WTC11 (cell line): Measurements from ENCODE around the gene ZNF362. TPM values are rescaled to one million over a fixed set of nuclear protein-coding genes. Genes with fewer than 3 reads are reported as not detected.

Experiments
- ATAC-seq: fragments of 200-7000 bp; cut with Tn5 transposase; 2 replicates; pipeline ENCODE4 v1.10.0; 2021; ENCODE audit warnings: mild to moderate bottlenecking, moderate library complexity
- CTCF ChIA-PET: fragments of 300-600 bp; sonication (Branson Sonifier 250); formaldehyde crosslinking; loops from one replicate; lab custom pipeline; 2021; ENCODE audit warnings: antibody characterized with exemption; lab: Charles Lee
- POLR2A ChIA-PET: fragments of 350-600 bp; sonication (Branson Sonifier 250); formaldehyde crosslinking; loops from one replicate; lab custom pipeline; 2021; ENCODE audit warnings: antibody characterized with exemption; lab: Charles Lee
- DNase-seq: peaks from one replicate; pipeline ENCODE4 v3.0.0; 2021; ENCODE audit warnings: low spot score
- H3K27ac Mint-ChIP-seq: 2 replicates; pipeline ENCODE4 v1.8.0; 2021; ENCODE audit warnings: mixed read lengths
- H3K27me3 Mint-ChIP-seq: 2 replicates; pipeline ENCODE4 v1.8.0; 2021; ENCODE audit warnings: low read depth, mild to moderate bottlenecking, moderate library complexity, mixed read lengths
- H3K36me3 Mint-ChIP-seq: 2 replicates; pipeline ENCODE4 v1.8.0; 2021; ENCODE audit warnings: mixed read lengths
- H3K4me1 Mint-ChIP-seq: 2 replicates; pipeline ENCODE4 v1.8.0; 2022; ENCODE audit warnings: mixed read lengths
- H3K4me3 Mint-ChIP-seq: 2 replicates; pipeline ENCODE4 v1.8.0; 2021; ENCODE audit warnings: mild to moderate bottlenecking, moderate library complexity, mixed read lengths
- H3K9me3 Mint-ChIP-seq: 2 replicates; pipeline ENCODE4 v1.8.0; 2021; ENCODE audit warnings: mixed read lengths
- FOXJ3 ChIP-seq: sonication (generic); formaldehyde crosslinking; IDR thresholded peaks from 2 replicates; pipeline ENCODE4 v1.9.0; 2021; ENCODE audit warnings: missing genetic modification reagents, mild to moderate bottlenecking, borderline replicate concordance
- GRHL2 ChIP-seq: fragments of 250-450 bp; sonication (Bioruptor Pico); IDR thresholded peaks from 2 replicates; pipeline ENCODE4 v1.8.0; 2022; ENCODE audit warnings: mild to moderate bottlenecking, moderate library complexity; ENCODE audit not compliant: insufficient replicate concordance, severe bottlenecking
- JUN ChIP-seq: sonication (generic); formaldehyde crosslinking; IDR thresholded peaks from 2 replicates; pipeline ENCODE4 v1.8.0; 2023; ENCODE audit warnings: mild to moderate bottlenecking, missing genetic modification reagents
- NFYB ChIP-seq: sonication (generic); formaldehyde crosslinking; conservative IDR thresholded peaks from 2 replicates; pipeline ENCODE4 v1.8.0; 2022; ENCODE audit warnings: low read depth, missing genetic modification reagents
- NR1H2 ChIP-seq: sonication (generic); formaldehyde crosslinking; IDR thresholded peaks from 2 replicates; pipeline ENCODE4 v1.9.0; 2021; ENCODE audit warnings: mild to moderate bottlenecking, moderate library complexity, missing genetic modification reagents
- SOX15 ChIP-seq: fragments of 250-450 bp; sonication (Bioruptor Pico); IDR thresholded peaks from 2 replicates; pipeline ENCODE4 v1.9.0; 2021; ENCODE audit warnings: mild to moderate bottlenecking
- TP53 ChIP-seq: sonication (generic); formaldehyde crosslinking; IDR thresholded peaks from 2 replicates; pipeline ENCODE4 v1.8.1; 2023; ENCODE audit warnings: mild to moderate bottlenecking, missing genetic modification reagents
- ZBTB21 ChIP-seq: sonication (generic); formaldehyde crosslinking; IDR thresholded peaks from 2 replicates; pipeline ENCODE4 v1.8.1; 2023; ENCODE audit warnings: mild to moderate bottlenecking, missing genetic modification reagents, borderline replicate concordance
- ZNF263 ChIP-seq: sonication (generic); formaldehyde crosslinking; IDR thresholded peaks from 2 replicates; pipeline ENCODE4 v1.8.1; 2022; ENCODE audit warnings: low read depth, mild to moderate bottlenecking, moderate library complexity, missing genetic modification reagents
- ZNF396 ChIP-seq: fragments of 250-450 bp; sonication (Bioruptor Pico); IDR thresholded peaks from 2 replicates; pipeline ENCODE4 v1.8.0; 2021; ENCODE audit warnings: mild to moderate bottlenecking, moderate library complexity, borderline replicate concordance
- ZNF423 ChIP-seq: fragments of 250-450 bp; sonication (Bioruptor Pico); IDR thresholded peaks from 2 replicates; pipeline ENCODE4 v2.1.2; 2022; ENCODE audit warnings: mild to moderate bottlenecking, moderate library complexity
- total RNA-seq: library from RNA; stranded (reverse); gene quantifications from 3 replicates; pipeline ENCODE4 v1.2.3, GENCODE V29; 2021
- TF ChIP-seq, protein P1 (sequence below): sonication (generic); formaldehyde crosslinking; IDR thresholded peaks from 2 replicates; pipeline ENCODE4 v1.8.0; 2022; ENCODE audit warnings: mild to moderate bottlenecking, missing genetic modification reagents
- TF ChIP-seq, protein P2 (sequence below): fragments of 250-450 bp; sonication (Bioruptor Pico); conservative IDR thresholded peaks from 2 replicates; pipeline ENCODE4 v1.9.0; 2021; ENCODE audit warnings: mild to moderate bottlenecking
- TF ChIP-seq, protein P3 (sequence below): sonication (generic); formaldehyde crosslinking; IDR thresholded peaks from 2 replicates; pipeline ENCODE4 v1.8.1; 2023; ENCODE audit warnings: mild to moderate bottlenecking, missing genetic modification reagents
- TF ChIP-seq, protein P4 (sequence below): sonication (generic); formaldehyde crosslinking; IDR thresholded peaks from 2 replicates; pipeline ENCODE4 v1.8.0; 2022; ENCODE audit warnings: mild to moderate bottlenecking, missing genetic modification reagents
- TF ChIP-seq, protein P5 (sequence below): fragments of 250-450 bp; sonication (Bioruptor Pico); IDR thresholded peaks from 2 replicates; pipeline ENCODE4 v1.9.0; 2021; ENCODE audit warnings: mild to moderate bottlenecking, borderline replicate concordance

Gene ZNF362
- total RNA-seq, 1 experiment from 2014 or later: 24.2 TPM

DNA sequence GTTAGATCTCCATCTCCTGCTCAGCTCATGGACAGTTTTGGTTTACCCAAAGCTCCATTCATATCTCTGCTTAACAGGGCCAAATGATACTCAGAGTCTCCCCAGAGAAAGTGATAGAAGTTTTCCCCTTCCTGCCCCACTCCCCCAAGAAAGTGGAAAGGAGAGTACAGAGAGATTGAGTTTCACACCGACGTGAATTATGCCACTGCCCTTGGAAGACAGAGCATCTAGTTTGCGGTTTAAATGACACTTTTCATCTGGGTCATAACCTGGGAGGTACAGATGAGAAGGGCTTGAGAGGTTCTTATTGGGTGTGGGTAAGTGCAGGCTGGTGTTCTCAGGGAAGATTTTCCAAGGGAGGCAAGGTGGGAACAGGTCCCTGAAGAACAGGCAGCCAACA is 6.9 kb upstream of the ZNF362 start (continued):
- TF ChIP-seq, protein P1, sequence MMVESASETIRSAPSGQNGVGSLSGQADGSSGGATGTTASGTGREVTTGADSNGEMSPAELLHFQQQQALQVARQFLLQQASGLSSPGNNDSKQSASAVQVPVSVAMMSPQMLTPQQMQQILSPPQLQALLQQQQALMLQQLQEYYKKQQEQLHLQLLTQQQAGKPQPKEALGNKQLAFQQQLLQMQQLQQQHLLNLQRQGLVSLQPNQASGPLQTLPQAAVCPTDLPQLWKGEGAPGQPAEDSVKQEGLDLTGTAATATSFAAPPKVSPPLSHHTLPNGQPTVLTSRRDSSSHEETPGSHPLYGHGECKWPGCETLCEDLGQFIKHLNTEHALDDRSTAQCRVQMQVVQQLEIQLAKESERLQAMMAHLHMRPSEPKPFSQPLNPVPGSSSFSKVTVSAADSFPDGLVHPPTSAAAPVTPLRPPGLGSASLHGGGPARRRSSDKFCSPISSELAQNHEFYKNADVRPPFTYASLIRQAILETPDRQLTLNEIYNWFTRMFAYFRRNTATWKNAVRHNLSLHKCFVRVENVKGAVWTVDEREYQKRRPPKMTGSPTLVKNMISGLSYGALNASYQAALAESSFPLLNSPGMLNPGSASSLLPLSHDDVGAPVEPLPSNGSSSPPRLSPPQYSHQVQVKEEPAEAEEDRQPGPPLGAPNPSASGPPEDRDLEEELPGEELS: no peak
- TF ChIP-seq ZNF263 (CRISPR knock-in tag) (no peak), FOXJ3 (CRISPR knock-in tag) (no peak), NR1H2 (CRISPR knock-in tag) (no peak), NFYB (no peak), ZNF423 (no peak), SOX15 (CRISPR knock-in tag) (no peak)
- TF ChIP-seq, protein P2, sequence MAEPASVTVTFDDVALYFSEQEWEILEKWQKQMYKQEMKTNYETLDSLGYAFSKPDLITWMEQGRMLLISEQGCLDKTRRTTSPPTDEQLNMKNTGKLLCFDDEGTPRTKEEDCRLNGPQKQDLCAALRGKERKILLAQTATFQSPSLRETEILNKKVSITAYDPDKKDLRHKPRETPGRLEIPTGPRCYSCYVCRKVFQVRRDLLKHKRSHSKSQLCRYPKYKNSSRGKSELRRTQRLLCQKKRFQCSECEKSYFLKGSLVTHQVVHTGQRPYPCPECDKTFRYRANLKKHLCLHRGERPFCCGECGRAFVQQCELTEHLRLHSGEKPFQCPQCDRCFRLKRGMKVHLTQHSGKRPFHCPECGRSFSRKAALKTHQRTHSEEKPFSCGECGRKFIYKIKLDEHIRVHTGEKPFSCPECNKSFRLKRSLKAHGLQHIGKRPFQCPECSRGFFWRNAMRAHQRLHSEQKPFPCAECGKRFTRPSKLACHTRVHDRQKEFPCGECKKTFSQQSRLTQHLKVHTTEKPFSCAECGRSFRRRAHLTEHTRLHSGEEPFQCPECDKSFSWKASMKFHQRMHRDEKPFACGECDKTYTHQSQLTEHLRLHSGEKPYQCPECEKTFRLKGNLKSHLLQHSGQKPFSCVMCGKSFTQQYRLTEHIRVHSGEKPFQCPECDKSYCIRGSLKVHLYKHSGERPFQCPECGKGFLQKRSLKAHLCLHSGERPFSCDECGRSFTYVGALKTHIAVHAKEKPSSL (CRISPR knock-in tag): no peak

DNA sequence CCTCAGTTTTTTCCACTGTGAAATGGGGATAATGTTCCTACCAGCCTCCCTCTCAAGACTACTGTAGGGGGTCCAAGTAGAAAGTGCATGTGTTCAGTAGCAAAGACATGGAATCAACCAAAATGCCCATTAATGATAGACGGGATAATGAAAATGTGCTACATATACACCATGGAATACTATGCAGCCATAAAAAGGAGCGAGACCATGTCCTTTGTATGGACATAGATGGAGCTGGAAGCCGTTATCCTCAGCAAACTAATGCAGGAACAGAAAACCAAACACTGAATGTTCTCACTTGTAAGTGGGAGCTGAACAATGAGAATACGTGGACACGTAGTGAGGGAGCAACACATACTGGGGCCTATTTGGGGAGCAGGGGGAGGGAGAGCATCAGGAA is 6.1 kb upstream of the ZNF362 start:
- ChIA-PET POLR2A (interaction anchor here (0.6 kb wide), 1 partner anchor 205 kb away, joined by 3 read pairs; no protein-coding TSS in a partner anchor), CTCF (no interaction called here)
- H3K9me3 Mint-ChIP-seq: peaks cover 3% of the 10 kb centered on the region; the same call in 1 of the 2 replicates
- H3K36me3 Mint-ChIP-seq: no peaks in the 10 kb centered on the region
- no peak overlapping the region for H3K27ac Mint-ChIP-seq
- DNase-seq (no peak), ATAC-seq (no peak)
- H3K27me3 Mint-ChIP-seq: peaks cover 70% of the 10 kb centered on the region
- no peak overlapping the region for H3K4me3 Mint-ChIP-seq
- TF ChIP-seq, protein P1: no peak
- TF ChIP-seq ZBTB21 (CRISPR knock-in tag): no peak
- TF ChIP-seq ZNF396: no peak
- TF ChIP-seq, protein P3, sequence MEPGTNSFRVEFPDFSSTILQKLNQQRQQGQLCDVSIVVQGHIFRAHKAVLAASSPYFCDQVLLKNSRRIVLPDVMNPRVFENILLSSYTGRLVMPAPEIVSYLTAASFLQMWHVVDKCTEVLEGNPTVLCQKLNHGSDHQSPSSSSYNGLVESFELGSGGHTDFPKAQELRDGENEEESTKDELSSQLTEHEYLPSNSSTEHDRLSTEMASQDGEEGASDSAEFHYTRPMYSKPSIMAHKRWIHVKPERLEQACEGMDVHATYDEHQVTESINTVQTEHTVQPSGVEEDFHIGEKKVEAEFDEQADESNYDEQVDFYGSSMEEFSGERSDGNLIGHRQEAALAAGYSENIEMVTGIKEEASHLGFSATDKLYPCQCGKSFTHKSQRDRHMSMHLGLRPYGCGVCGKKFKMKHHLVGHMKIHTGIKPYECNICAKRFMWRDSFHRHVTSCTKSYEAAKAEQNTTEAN (CRISPR knock-in tag): no peak
- TF ChIP-seq, protein P4, sequence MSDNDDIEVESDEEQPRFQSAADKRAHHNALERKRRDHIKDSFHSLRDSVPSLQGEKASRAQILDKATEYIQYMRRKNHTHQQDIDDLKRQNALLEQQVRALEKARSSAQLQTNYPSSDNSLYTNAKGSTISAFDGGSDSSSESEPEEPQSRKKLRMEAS (CRISPR knock-in tag): no peak
- TF ChIP-seq, protein P5, sequence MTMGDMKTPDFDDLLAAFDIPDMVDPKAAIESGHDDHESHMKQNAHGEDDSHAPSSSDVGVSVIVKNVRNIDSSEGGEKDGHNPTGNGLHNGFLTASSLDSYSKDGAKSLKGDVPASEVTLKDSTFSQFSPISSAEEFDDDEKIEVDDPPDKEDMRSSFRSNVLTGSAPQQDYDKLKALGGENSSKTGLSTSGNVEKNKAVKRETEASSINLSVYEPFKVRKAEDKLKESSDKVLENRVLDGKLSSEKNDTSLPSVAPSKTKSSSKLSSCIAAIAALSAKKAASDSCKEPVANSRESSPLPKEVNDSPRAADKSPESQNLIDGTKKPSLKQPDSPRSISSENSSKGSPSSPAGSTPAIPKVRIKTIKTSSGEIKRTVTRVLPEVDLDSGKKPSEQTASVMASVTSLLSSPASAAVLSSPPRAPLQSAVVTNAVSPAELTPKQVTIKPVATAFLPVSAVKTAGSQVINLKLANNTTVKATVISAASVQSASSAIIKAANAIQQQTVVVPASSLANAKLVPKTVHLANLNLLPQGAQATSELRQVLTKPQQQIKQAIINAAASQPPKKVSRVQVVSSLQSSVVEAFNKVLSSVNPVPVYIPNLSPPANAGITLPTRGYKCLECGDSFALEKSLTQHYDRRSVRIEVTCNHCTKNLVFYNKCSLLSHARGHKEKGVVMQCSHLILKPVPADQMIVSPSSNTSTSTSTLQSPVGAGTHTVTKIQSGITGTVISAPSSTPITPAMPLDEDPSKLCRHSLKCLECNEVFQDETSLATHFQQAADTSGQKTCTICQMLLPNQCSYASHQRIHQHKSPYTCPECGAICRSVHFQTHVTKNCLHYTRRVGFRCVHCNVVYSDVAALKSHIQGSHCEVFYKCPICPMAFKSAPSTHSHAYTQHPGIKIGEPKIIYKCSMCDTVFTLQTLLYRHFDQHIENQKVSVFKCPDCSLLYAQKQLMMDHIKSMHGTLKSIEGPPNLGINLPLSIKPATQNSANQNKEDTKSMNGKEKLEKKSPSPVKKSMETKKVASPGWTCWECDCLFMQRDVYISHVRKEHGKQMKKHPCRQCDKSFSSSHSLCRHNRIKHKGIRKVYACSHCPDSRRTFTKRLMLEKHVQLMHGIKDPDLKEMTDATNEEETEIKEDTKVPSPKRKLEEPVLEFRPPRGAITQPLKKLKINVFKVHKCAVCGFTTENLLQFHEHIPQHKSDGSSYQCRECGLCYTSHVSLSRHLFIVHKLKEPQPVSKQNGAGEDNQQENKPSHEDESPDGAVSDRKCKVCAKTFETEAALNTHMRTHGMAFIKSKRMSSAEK (CRISPR knock-in tag): no peak
- TF ChIP-seq TP53 (CRISPR knock-in tag): no peak
- TF ChIP-seq JUN (CRISPR knock-in tag): no peak
- no peak for TF ChIP-seq GRHL2 (CRISPR knock-in tag)
- H3K4me1 Mint-ChIP-seq: peaks cover 27% of the 10 kb centered on the region
